Activated T-helper 17 cell treated with anti-CD3 and anti-CD28 coated beads, Interleukin-2, amount 50 U/mL, for 72 hours (primary cell): ENCODE data around the gene ACTRT2. TPM values are rescaled to one million over a fixed set of nuclear protein-coding genes. Genes with fewer than 3 reads are reported as not detected.

Source experiments
- ATAC-seq: fragments of 150-1000 bp; cut with Tn5 transposase; replicated peaks from 2 replicates; pipeline ENCODE4 v1.10.0; 2021; ENCODE audit warnings: mild to moderate bottlenecking, moderate library complexity
- H3K27ac Mint-ChIP-seq: one replicate; pipeline ENCODE4 v1.8.0; 2022; ENCODE audit warnings: mixed read lengths
- H3K27me3 Mint-ChIP-seq: one replicate; pipeline ENCODE4 v1.8.0; 2022; ENCODE audit warnings: mixed read lengths
- H3K36me3 Mint-ChIP-seq: one replicate; pipeline ENCODE4 v1.8.0; 2022; ENCODE audit warnings: low read depth, mild to moderate bottlenecking, mixed read lengths
- H3K4me1 Mint-ChIP-seq: one replicate; pipeline ENCODE4 v1.8.0; 2022; ENCODE audit warnings: mixed read lengths
- H3K4me3 Mint-ChIP-seq: one replicate; pipeline ENCODE4 v1.8.0; 2022; ENCODE audit warnings: mild to moderate bottlenecking, mixed read lengths
- H3K9me3 Mint-ChIP-seq: one replicate; pipeline ENCODE4 v1.8.0; 2022; ENCODE audit warnings: mixed read lengths
- total RNA-seq, 2 donors: library from RNA; stranded (reverse); gene quantifications; one replicate each; pipeline ENCODE4 v1.2.3, GENCODE V29; 2022

Gene ACTRT2
- total RNA-seq, 2 donors from 2014 or later = not detected

DNA sequence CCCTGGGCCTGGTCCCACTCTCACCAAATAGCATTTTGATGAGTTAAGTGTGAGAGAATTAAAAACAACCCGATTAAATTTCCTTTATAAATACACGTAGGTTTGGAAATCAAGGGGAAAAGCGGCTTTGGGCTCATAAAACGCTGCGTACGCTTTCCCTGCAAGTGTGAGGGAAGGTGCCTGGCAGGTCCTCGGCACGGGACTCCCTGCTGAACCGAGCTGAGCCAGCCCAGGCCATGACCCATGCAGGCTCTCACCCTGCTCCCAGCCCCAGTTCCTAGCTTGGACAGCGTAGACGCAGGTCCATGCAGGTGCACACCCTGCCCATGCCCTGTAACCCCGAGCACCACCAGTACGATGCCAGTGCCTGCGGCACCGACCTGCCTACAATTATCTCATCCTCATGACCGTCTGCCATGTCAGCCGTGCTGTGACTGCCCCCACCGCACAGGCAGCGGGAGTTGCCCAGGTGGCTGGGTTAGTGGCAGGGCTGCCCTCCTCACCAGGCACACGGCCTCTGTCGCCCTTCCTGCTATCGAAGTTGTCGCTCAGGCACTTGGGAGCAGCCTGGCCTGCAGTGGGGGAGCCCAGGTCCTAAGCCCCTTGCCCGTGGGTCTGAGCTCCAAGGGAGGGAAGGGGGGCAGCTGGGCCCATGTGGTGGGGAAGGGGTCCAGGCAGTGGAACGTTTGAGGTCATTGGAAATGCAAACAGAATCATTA, 41.0 kb upstream of the ACTRT2 start:
- H3K4me1 Mint-ChIP-seq = no peaks in the 10 kb centered on the region
- no peak for ATAC-seq
- H3K36me3 Mint-ChIP-seq = no peaks in the 10 kb centered on the region
- no peak overlapping the region for H3K4me3 Mint-ChIP-seq
- no peaks in the 10 kb centered on the region for H3K9me3 Mint-ChIP-seq
- no peak overlapping the region for H3K27ac Mint-ChIP-seq
- H3K27me3 Mint-ChIP-seq = no peaks in the 10 kb centered on the region

DNA sequence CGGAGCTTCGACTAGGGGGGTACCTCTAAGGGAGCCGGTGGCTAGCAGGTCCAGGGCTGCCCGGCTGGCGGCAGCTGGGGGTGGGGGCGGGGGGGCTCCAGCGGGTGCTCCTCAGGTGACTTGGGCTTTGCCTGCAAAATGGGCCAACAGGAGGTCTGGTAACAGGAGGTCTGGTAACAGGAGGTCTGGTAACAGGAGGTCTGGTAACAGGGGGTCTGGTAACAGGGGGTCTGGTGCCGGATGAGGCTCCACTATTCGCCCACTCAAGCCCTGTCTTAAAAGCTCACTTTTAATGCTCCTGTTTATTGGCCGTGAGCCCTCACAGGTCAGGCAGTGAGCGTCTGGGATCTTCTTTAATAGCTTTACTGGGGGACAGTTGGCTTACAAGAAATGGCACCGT, 40.4 kb upstream of the ACTRT2 start:
- no peak overlapping the region for H3K4me3 Mint-ChIP-seq
- no peak overlapping the region for H3K27ac Mint-ChIP-seq
- H3K27me3 Mint-ChIP-seq = peaks cover 3% of the 10 kb centered on the region
- no peaks in the 10 kb centered on the region for H3K36me3 Mint-ChIP-seq
- ATAC-seq = no peak
- H3K4me1 Mint-ChIP-seq = peaks cover 4% of the 10 kb centered on the region
- no peaks in the 10 kb centered on the region for H3K9me3 Mint-ChIP-seq

DNA sequence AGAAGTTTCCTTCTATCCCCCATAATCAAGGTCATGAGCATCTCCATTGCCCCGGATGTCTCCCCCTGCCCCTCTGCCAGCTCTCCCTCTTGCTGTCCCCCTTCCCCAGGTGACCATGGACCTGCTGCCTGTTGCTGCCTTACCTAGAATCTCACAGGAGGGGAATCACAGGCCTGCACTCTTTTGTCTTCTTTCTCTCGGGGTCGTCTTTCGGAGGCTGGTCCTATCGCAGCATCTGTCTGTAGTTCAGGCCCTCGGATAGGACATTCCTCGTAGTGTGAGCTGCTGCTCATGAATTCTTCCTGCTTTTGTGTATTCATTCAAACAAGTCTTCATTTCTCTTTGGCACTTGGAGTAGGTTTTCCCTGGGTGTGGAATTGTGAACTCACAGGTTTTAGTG, 39.9 kb upstream of the ACTRT2 start:
- Mint-ChIP-seq H3K4me3 (no peak overlapping the region), H3K4me1 (peaks cover 9% of the 10 kb centered on the region), H3K27me3 (peaks cover 8% of the 10 kb centered on the region), H3K36me3 (no peaks in the 10 kb centered on the region), H3K9me3 (no peaks in the 10 kb centered on the region), H3K27ac (no peak overlapping the region)
- ATAC-seq = no peak

DNA sequence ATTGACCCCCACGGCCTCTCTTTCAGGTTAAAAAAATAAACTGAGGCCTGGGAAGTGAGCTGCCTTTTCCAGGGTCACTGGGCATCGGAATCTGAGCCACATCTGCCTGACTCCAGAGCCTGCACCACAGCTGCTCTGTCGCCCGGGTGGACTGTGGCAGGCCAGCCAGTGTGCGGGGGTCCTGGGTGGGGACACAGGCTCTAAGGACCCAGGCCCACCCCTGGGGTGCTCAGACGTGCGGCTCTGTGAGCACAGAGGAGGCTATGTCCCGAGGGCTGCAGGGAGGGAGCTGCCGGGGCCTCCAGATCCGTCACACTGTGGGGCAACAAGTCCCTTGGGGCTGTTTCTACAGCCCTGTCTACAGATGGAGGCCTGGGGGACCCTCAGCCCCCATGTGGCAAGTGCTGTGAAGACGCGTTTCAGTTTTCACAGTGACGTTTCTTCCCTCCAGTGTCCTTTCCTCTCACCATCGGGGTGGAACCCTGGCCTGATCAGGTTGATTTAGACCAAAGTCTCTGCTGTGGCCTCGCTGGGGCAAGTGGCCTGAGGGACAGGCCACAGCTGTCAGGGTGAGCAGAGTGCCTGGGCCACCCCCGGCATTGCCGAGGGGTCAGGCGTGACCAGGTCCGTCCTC, 39.2 kb upstream of the ACTRT2 start:
- no peak for ATAC-seq
- Mint-ChIP-seq H3K36me3 (no peaks in the 10 kb centered on the region), H3K9me3 (no peaks in the 10 kb centered on the region), H3K4me3 (no peak overlapping the region), H3K27ac (no peak overlapping the region), H3K4me1 (peaks cover 9% of the 10 kb centered on the region), H3K27me3 (peaks cover 8% of the 10 kb centered on the region)

DNA sequence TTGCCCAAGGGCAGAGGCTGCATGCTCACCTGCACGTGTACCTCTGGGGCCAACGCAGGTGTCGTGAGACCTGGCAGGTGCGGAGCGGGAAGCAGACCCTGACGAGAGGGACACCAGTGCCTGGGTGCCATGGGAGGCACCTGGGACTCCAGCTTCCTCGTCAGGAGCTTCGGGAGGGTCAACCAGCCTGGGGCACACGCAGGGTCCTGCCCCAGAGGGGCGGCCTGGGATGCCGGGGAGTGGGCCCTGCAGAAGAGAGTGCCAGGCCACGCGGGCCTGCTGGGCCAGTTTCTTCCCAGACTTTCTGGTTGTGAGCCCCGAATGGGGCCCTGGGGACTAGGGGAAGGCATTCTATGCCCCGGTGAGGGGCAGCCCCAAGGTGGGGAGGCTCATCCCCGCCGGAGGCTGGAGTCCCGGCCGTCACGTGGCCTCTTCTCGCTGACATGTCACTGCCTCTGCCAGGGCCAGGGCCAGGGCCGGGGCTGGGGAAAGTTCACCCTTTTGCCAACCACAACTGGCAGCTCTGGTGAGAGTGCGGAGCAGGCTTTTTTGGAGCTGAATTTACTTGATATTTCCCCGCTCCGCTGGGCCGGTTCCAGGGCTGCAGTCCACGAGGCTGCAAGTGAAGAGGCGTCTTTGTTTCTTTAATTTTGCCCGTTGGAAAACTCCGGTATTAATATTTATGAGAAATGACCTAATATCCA, 38.5 kb upstream of the ACTRT2 start:
- Mint-ChIP-seq H3K4me3 (no peak overlapping the region), H3K27ac (no peak overlapping the region), H3K27me3 (peaks cover 8% of the 10 kb centered on the region), H3K9me3 (no peaks in the 10 kb centered on the region), H3K36me3 (no peaks in the 10 kb centered on the region), H3K4me1 (peaks cover 9% of the 10 kb centered on the region)
- no peak for ATAC-seq

DNA sequence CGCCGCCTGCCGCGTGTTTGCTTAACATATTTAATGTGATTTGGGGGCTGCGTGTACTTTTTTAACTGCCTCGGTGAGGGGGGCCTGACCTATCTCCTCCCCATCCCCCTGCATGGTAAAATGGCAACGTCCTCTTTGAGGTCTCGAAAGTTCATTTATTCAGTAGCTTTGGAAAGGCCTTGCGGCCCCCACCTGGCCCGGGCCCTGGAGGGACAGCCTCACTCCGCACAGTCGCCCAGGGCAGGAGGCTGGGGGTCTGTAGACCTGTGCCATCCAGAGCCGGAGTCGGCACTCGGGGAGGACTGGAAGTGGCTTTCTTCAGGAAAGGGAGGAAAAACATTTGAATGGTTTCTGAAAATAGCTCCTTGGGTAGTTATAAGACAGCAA, 38.0 kb upstream of the ACTRT2 start:
- Mint-ChIP-seq H3K27me3 (peaks cover 8% of the 10 kb centered on the region), H3K4me3 (no peak overlapping the region), H3K4me1 (peaks cover 9% of the 10 kb centered on the region), H3K36me3 (no peaks in the 10 kb centered on the region), H3K9me3 (no peaks in the 10 kb centered on the region), H3K27ac (no peak overlapping the region)
- no peak for ATAC-seq

DNA sequence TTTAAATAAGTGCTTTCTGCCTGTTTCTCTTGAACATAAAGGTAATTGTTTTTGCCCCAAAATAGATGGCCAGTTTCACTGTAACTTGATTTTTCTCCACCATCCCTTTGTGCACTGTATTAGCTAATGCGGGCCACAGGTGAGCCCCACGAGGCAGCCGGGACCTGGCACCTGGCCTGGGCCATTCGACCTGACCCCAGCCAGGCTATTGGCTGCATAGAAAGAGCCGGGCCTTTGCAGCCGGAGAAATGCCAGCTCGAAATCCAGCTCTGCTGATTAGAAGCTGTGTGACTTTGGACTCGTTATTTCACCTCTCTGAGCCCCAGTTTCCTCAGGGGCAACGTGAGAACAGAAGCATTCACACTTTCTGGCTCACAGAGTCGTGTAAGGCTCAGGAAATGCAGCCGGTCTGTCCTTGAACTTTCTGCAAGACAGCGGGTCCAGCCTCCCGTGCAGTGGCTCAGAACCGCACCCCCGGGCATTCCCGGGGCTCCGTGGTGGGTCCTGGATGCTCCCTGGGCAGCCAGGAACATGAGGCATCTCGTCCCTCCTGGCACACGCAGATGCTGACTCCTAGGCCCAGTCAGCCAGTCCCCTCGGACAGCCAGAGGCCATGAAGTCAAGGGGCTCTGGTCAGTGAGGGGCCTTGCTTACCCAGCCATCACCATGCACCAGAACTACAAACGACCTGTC, 37.4 kb upstream of the ACTRT2 start:
- H3K27me3 Mint-ChIP-seq = peaks cover 8% of the 10 kb centered on the region
- no peak overlapping the region for H3K4me3 Mint-ChIP-seq
- ATAC-seq = no peak
- H3K27ac Mint-ChIP-seq = no peak overlapping the region
- no peaks in the 10 kb centered on the region for H3K9me3 Mint-ChIP-seq
- no peaks in the 10 kb centered on the region for H3K36me3 Mint-ChIP-seq
- H3K4me1 Mint-ChIP-seq = peaks cover 9% of the 10 kb centered on the region

DNA sequence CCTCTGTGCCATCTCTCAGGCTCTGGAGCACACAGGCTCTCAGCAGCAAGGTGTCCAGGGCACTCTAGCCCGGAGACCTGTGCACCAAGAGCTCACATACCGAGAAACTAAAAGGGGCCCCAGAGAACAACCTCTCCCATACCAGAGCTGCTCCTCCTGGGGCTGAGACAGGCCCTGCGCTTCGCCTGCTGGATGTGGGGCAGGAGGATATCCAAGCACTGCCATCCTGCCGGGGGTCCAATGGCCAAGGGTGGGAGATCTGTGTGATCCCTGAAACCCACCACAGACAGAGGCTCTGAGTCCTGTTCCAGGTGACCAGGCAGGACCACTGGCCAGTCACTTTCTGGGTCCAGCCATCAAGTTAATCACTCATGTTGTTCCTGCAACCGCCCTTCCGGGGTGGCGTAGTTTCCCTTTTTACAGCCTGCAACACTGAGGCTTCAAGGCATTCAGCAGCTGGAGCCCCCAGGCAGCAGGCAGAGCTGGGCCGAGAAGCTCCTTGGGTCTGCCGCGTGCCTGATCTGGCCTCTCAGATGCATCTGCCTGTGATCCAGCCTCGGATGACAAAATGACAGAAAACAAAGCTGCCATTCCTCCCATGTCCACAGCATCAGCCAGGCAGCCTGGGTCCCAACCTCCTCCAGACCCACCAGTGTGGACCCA, 36.7 kb upstream of the ACTRT2 start:
- no peak overlapping the region for H3K27ac Mint-ChIP-seq
- H3K4me1 Mint-ChIP-seq = peaks cover 9% of the 10 kb centered on the region
- H3K36me3 Mint-ChIP-seq = no peaks in the 10 kb centered on the region
- H3K9me3 Mint-ChIP-seq = no peaks in the 10 kb centered on the region
- no peak overlapping the region for H3K4me3 Mint-ChIP-seq
- peaks cover 14% of the 10 kb centered on the region for H3K27me3 Mint-ChIP-seq
- no peak for ATAC-seq

DNA sequence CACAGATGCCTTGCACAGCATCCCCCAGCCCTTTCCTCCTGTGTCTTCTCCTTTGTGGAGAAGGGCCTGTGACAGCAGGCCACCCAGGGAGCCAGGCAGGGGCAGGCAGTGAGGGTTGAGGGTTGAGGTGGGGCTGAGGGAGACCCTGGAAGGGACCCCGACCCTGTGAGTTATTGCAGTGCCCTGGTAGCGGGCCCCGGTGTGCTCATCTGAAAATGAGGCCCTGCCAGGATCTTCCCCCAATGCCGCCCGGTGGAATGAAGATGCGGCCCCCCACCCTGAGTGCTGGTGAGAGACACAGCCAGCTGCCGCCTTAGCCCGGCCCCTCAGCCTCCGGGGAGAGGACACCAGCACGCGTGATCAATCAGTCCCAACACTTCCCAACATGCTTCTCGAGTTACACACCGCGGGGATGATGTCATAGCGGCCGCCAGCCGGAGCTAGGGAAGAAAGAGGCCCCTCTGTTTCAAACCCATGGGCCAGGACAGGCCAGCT, 36.2 kb upstream of the ACTRT2 start:
- Mint-ChIP-seq H3K9me3 (no peaks in the 10 kb centered on the region), H3K27me3 (peaks cover 15% of the 10 kb centered on the region), H3K27ac (no peak overlapping the region), H3K4me1 (peaks cover 9% of the 10 kb centered on the region), H3K36me3 (no peaks in the 10 kb centered on the region), H3K4me3 (no peak overlapping the region)
- ATAC-seq = no peak

DNA sequence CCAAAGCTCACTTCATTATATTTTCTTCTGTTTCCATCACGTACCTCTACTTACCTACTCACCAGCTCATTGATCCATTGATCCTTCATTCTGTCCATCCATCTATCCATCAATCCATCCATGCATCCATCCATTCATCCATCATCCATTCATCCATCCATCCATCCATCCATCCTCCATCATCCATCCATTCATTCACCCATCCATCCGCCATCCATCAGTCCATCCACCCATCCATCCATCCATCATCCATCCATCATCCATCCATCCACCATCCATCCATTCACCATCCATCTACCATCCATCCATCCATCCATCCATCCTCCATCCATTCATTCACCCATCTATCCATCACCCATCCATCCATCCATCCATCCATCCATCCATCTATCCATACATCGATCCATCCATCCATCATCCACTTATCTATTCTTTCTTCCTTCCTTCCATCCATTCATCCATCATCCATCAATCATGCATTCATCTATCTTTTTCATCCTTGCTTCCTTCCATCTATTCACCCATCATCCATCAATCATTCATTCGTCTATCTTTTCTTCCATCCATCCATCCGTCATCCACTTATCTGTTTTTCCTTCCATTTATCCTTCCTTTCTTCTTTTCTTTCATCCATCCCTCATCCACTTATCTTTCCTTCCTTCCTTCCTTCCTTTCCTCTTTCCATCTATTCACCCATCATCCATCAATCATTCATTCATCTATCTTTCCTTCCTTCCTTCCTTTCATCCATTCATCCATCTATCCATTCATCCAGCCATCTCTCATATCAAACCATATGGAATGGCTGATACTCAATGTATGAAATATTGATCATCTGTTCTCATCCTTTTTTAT, 35.3 kb upstream of the ACTRT2 start:
- Mint-ChIP-seq H3K36me3 (no peaks in the 10 kb centered on the region), H3K9me3 (no peaks in the 10 kb centered on the region), H3K27me3 (peaks cover 15% of the 10 kb centered on the region), H3K4me3 (no peak overlapping the region), H3K4me1 (peaks cover 9% of the 10 kb centered on the region), H3K27ac (no peak overlapping the region)
- ATAC-seq = no peak

DNA sequence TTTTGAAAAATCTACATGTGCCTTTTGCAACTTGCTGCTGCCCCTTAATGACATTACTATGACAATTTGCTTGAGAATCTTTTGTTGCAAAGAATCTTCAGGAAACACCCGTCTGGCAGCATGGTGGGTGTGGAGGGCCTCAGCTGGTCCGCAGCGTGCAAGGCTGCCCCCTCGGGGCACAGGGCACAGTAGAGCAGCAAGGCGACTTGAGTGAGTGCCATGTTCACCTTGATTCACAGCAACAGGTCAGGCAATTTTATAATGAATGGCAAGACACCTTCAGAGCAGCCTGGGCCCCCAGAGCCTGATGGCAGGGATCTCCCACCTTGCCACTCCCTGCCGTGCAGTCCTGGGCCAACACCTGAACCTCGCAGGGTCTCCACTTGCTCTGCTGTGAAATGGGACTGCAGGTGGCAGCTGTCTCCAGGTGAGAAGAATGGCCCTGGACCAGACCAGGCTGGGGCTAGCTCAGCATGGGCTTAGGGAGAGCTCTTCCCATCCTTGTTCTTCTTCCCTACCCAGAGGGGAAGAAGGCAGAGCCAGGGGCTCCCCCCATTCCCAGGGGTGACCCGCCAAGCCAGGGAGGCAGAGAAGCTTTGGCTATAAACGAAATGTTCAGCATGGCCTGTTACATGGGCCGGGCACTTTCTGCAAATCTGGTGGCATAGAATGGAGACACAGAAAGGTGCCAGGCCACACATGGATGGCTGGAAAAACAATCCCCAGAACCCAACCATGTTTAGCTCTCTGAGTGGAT, 34.5 kb upstream of the ACTRT2 start:
- ATAC-seq = no peak
- H3K9me3 Mint-ChIP-seq = no peaks in the 10 kb centered on the region

DNA sequence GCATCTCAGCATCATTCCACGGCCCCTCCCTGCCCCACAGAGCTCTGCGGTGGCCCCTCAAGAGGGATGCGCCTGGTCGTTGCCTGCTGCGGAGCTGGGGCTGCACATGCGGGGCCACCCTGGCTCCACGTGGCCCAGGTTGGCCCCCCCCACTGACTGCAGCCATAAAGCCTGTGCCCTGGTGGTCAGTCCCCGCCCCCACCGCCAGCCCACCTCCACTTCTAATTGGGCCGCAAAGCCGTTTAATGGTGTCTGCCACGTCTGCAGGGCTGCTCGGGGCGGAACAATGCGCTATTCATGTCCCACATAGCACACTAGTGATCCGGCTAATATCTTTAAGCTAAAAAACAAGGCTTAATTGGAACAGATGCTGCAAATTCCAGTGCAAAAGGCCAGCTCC, 33.5 kb upstream of the ACTRT2 start:
- H3K36me3 Mint-ChIP-seq = no peaks in the 10 kb centered on the region
- H3K27me3 Mint-ChIP-seq = peaks cover 15% of the 10 kb centered on the region
- H3K4me3 Mint-ChIP-seq = no peak overlapping the region
- ATAC-seq = no peak
- H3K4me1 Mint-ChIP-seq = peaks cover 9% of the 10 kb centered on the region
- H3K27ac Mint-ChIP-seq = no peak overlapping the region
- H3K9me3 Mint-ChIP-seq = no peaks in the 10 kb centered on the region

More for the DNA sequence above, 34.5 kb upstream of the ACTRT2 start:
- Mint-ChIP-seq H3K4me1 (peaks cover 9% of the 10 kb centered on the region), H3K4me3 (no peak overlapping the region), H3K27ac (no peak overlapping the region), H3K27me3 (peaks cover 15% of the 10 kb centered on the region), H3K36me3 (no peaks in the 10 kb centered on the region)

DNA sequence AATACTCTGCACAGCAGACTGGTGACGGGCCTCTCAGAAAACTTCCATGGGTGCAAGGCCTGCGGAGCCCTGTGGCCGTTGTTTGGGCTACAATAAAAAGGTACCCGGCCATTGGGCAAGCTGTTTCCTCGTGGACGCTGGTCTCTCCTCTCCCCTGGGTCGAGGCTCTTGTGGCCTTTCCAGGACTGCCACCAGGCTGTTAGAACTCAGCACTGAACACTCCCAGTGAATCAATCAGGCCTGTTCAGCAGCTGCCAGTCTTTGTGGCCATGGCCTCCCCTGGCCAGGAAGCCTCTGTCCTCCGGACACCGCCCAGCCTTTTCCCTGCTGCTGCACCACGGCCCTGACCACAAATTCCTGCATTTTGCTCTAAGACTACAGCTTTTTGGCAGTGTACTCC, 33.0 kb upstream of the ACTRT2 start:
- H3K4me3 Mint-ChIP-seq = no peak overlapping the region
- no peaks in the 10 kb centered on the region for H3K9me3 Mint-ChIP-seq
- no peaks in the 10 kb centered on the region for H3K36me3 Mint-ChIP-seq
- peaks cover 15% of the 10 kb centered on the region for H3K27me3 Mint-ChIP-seq
- peaks cover 9% of the 10 kb centered on the region for H3K4me1 Mint-ChIP-seq
- no peak overlapping the region for H3K27ac Mint-ChIP-seq
- ATAC-seq = no peak
